GM12878 (cell line): ENCODE data around the gene PRCC. TPM values are rescaled to one million over a fixed set of nuclear protein-coding genes. Genes with fewer than 3 reads are reported as not detected.

ENCODE experiments used
- ATAC-seq: fragments of 200-7000 bp; cut with Tn5 transposase; 3 replicates; pipeline ENCODE4 v1.9.1; 2020; ENCODE audit warnings: mild to moderate bottlenecking, moderate library complexity
- BruUV-seq: library from RNA; stranded (reverse); fragments of 400-500 nt; replicated peaks from 2 replicates; lab custom pipeline; 2021; lab: Mats Ljungman, UMichigan
- CTCF ChIA-PET: fragments of 300-600 bp; sonication (Branson Sonifier 250); formaldehyde crosslinking; extraction: SDS; loops from one replicate; lab custom pipeline; 2021; ENCODE audit warnings: inconsistent platforms; lab: Yijun Ruan, JAX
- POLR2A ChIA-PET: fragments of 350-600 bp; formaldehyde crosslinking; extraction: SDS; loops from one replicate; lab custom pipeline; 2021; ENCODE audit warnings: inconsistent platforms; lab: Charles Lee
- RAD21 ChIA-PET: fragments of 300-600 bp; sonication (Branson Sonifier 250); formaldehyde crosslinking; loops from one replicate; lab custom pipeline; 2023; ENCODE audit warnings: antibody characterized with exemption; ENCODE audit not compliant: unreplicated experiment; lab: Charles Lee
- SMC1A ChIA-PET: fragments of 300-600 bp; sonication (Branson Sonifier 250); formaldehyde crosslinking; loops from one replicate; lab custom pipeline; 2023; ENCODE audit not compliant: unreplicated experiment, uncharacterized antibody; lab: Charles Lee
- DNase-seq: peaks from one replicate; pipeline ENCODE4 v3.0.0-alpha.2; 2011; ENCODE audit warnings: low read depth, low spot score
- FAIRE-seq: peaks from 3 replicates; lab custom pipeline; 2011; peaks lifted over from hg19 to GRCh38; lab: Jason Lieb, UNC
- H2AFZ ChIP-seq: 2 replicates; pipeline ENCODE4 v1.6.0; 2011; ENCODE audit warnings: low read depth, low read length, control low read depth; ENCODE audit not compliant: control insufficient read depth
- H3K27ac ChIP-seq: 2 replicates; pipeline ENCODE4 v1.5.1; 2011; ENCODE audit warnings: control low read depth; ENCODE audit not compliant: control insufficient read depth, insufficient read depth
- H3K27me3 ChIP-seq, 2 experiments: replicated peaks in 1 of 2; 2 replicates each; pipeline versions ENCODE4 v1.6.0 to v1.6.1; 2011; ENCODE audit warnings: low read length in 1 of 2; ENCODE audit not compliant: control insufficient read depth in 2 of 2, insufficient read depth in 2 of 2
- H3K36me3 ChIP-seq, 2 experiments: 2 replicates each; pipeline ENCODE4 v1.5.1; 2011; ENCODE audit warnings: low read length in 1 of 2; ENCODE audit not compliant: control insufficient read depth in 2 of 2, insufficient read depth in 2 of 2
- H3K4me1 ChIP-seq: 2 replicates; pipeline ENCODE4 v1.6.1; 2011; ENCODE audit warnings: mild to moderate bottlenecking, low read length, moderate library complexity, mixed read lengths; ENCODE audit not compliant: control insufficient read depth, insufficient read depth
- H3K4me2 ChIP-seq: 2 replicates; pipeline ENCODE4 v1.6.0; 2011; ENCODE audit warnings: control low read depth; ENCODE audit not compliant: control insufficient read depth, insufficient read depth
- H3K4me3 ChIP-seq: fragments of 200-600 bp; sonication (generic); 2 replicates; pipeline ENCODE4 v1.5.1; 2016
- H3K79me2 ChIP-seq: 2 replicates; pipeline ENCODE4 v1.6.0; 2011; ENCODE audit warnings: low read length; ENCODE audit not compliant: control insufficient read depth, insufficient read depth
- H3K9ac ChIP-seq: 2 replicates; pipeline ENCODE4 v1.8.0; 2011; ENCODE audit warnings: low read length, control low read depth, mixed read lengths; ENCODE audit not compliant: control insufficient read depth, insufficient read depth
- H3K9me3 ChIP-seq: replicated peaks from 3 replicates; pipeline ENCODE4 v1.5.1; 2011; ENCODE audit warnings: mild to moderate bottlenecking, low read length; ENCODE audit not compliant: control insufficient read depth, insufficient read depth
- H4K20me1 ChIP-seq: 2 replicates; pipeline ENCODE4 v1.6.0; 2011; ENCODE audit not compliant: control insufficient read depth, insufficient read depth
- BMI1 ChIP-seq: fragments of 450-650 bp; IDR thresholded peaks from 2 replicates; pipeline ENCODE4 v1.6.1; 2016; ENCODE audit warnings: mild to moderate bottlenecking, moderate library complexity, borderline replicate concordance
- CHD2 ChIP-seq: IDR thresholded peaks from 2 replicates; pipeline ENCODE4 v1.6.1; 2011; ENCODE audit warnings: low read depth, low read length, improper control_type of control experiment, borderline replicate concordance
- CREB1 ChIP-seq: IDR thresholded peaks from 2 replicates; pipeline ENCODE4 v1.6.1; 2012; ENCODE audit warnings: low read depth, mild to moderate bottlenecking, inconsistent platforms
- DPF2 ChIP-seq: fragments of 450-650 bp; IDR thresholded peaks from 2 replicates; pipeline ENCODE4 v1.6.1; 2017; ENCODE audit warnings: mild to moderate bottlenecking
- EGR1 ChIP-seq, 2 experiments: IDR thresholded peaks; 1 replicate in 1 of 2; 2 replicates in 1 of 2; pipeline ENCODE4 v1.6.1; 2011 to 2012; ENCODE audit warnings: low read depth in 2 of 2, low read length in 2 of 2, borderline replicate concordance in 1 of 2, mild to moderate bottlenecking in 1 of 2, moderate library complexity in 1 of 2
- ETV6 ChIP-seq, 2 experiments: fragments of 450-650 bp in 1 of 2; IDR thresholded peaks in 1 of 2; conservative IDR thresholded peaks in 1 of 2; 2 replicates each; pipeline ENCODE4 v1.6.1; 2014; ENCODE audit warnings: antibody characterized with exemption in 1 of 2, borderline replicate concordance in 1 of 2, low read depth in 1 of 2, mild to moderate bottlenecking in 1 of 2, moderate library complexity in 1 of 2
- FOS ChIP-seq: IDR thresholded peaks from 3 replicates; pipeline ENCODE4 v1.6.1; 2011; ENCODE audit warnings: borderline replicate concordance; ENCODE audit not compliant: insufficient read length; ENCODE audit errors: extremely low read depth
- HDGF ChIP-seq: fragments of 450-650 bp; IDR thresholded peaks from 2 replicates; pipeline ENCODE4 v1.6.1; 2016; ENCODE audit warnings: antibody characterized with exemption
- KAT2A ChIP-seq: conservative IDR thresholded peaks from 2 replicates; pipeline ENCODE4 v1.6.1; 2011; ENCODE audit warnings: low read depth, low read length; ENCODE audit not compliant: control insufficient read depth
- LARP7 ChIP-seq: fragments of 450-650 bp; IDR thresholded peaks from 2 replicates; pipeline ENCODE4 v1.6.1; 2017; ENCODE audit warnings: mild to moderate bottlenecking
- NR2F1 ChIP-seq: fragments of 450-650 bp; conservative IDR thresholded peaks from 2 replicates; pipeline ENCODE4 v1.6.1; 2017; ENCODE audit warnings: mild to moderate bottlenecking
- PAX5 ChIP-seq: IDR thresholded peaks from 2 replicates; pipeline ENCODE4 v1.6.1; 2011; ENCODE audit warnings: low read depth, low read length, borderline replicate concordance
- REST ChIP-seq: IDR thresholded peaks from 2 replicates; pipeline ENCODE4 v1.6.1; 2012; ENCODE audit warnings: mild to moderate bottlenecking, low read depth, low read length
- SMARCA5 ChIP-seq: fragments of 450-650 bp; IDR thresholded peaks from 2 replicates; pipeline ENCODE4 v1.6.1; 2017; ENCODE audit warnings: mild to moderate bottlenecking
- STAT3 ChIP-seq: IDR thresholded peaks from 2 replicates; pipeline ENCODE4 v1.6.1; 2011; ENCODE audit warnings: low read depth, low read length, improper control_type of control experiment
- TAF1 ChIP-seq: IDR thresholded peaks from 2 replicates; pipeline ENCODE4 v1.6.1; 2011; ENCODE audit warnings: mild to moderate bottlenecking, low read depth, low read length, borderline replicate concordance
- TCF7 ChIP-seq: IDR thresholded peaks from 2 replicates; pipeline ENCODE4 v1.6.1; 2014; ENCODE audit warnings: antibody characterized with exemption, borderline replicate concordance
- USF1 ChIP-seq: IDR thresholded peaks from 2 replicates; pipeline ENCODE4 v1.6.1; 2011; ENCODE audit warnings: borderline replicate concordance, low read depth, mild to moderate bottlenecking, moderate library complexity, mixed read lengths, low read length; ENCODE audit not compliant: insufficient read depth; ENCODE audit errors: extremely low read length
- ZNF384 ChIP-seq: IDR thresholded peaks from 2 replicates; pipeline ENCODE4 v1.6.1; 2012; ENCODE audit warnings: low read depth, mild to moderate bottlenecking, low read length, improper control_type of control experiment, borderline replicate concordance
- WGBS: methylation state at CpG from one replicate; pipeline ENCODE4 v1.1.6; 2016; ENCODE audit warnings: low lambda C conversion rate; ENCODE audit not compliant: insufficient replicate concordance, insufficient coverage; ENCODE audit errors: missing lambda C conversion rate; 5-methylcytosine and 5-hydroxymethylcytosine counted together
- in situ Hi-C: fragments of 300-500 bp; cut with MboI; formaldehyde crosslinking; loops from 9 replicates; pipeline ENCODE4 v1.14.3; 2018; ENCODE audit warnings: mixed read lengths
- intact Hi-C: fragments of 100-400 bp; cut with micrococcal nuclease; formaldehyde crosslinking; loops from one replicate; pipeline ENCODE4 v1.14.2; 2022; ENCODE audit not compliant: unreplicated experiment
- polyA plus RNA-seq, 11 experiments: library from polyadenylated mRNA; depleted of rRNA in 4 of 11; unstranded in 6 of 11; stranded (reverse) in 5 of 11; fragments of >200 nt; fragmentation: Nextera tagmentation in 4 of 11; fragmentation: Illumina TruSeq in 1 of 11; extraction: Ambion mirVana in 4 of 11; extraction: Trizol in 1 of 11; gene quantifications; 1 replicate in 1 of 11; 2 replicates in 10 of 11; pipeline versions ENCODE4 v1.2.1 to v1.2.3, GENCODE V29; 2011 to 2016; ENCODE audit warnings: inconsistent platforms in 2 of 11, missing spikeins in 2 of 11, low read depth in 1 of 11
- total RNA-seq, 4 experiments: library from RNA; depleted of rRNA in 3 of 4; stranded (reverse); fragments of >200 nt in 3 of 4; fragmentation: Illumina TruSeq in 1 of 4; extraction: Trizol in 1 of 4; gene quantifications; 2 replicates each; pipeline versions ENCODE4 v1.2.1 to v1.2.3, GENCODE V29; 2013 to 2021

PRCC gene
- total and polyA plus RNA-seq, 10 of the 15 experiments (the other 5 are each of a cell fraction or from before 2014, with no cell fraction given): 23.8 to 132 (median 63.1) TPM

GRCh38 chr1:156721131-156721530 lies 46.2 kb upstream of the PRCC start (continued):
- TF ChIP-seq REST (no peak), BMI1 (no peak)

GRCh38 chr1:156721535-156721934 lies 45.8 kb upstream of the PRCC start:
- 29% methylated on average over 4 of the region's 4 CpGs for WGBS
- DNase-seq (no peak), ATAC-seq (peak; percentile 58), FAIRE-seq (no peak)
- Histone ChIP-seq H3K36me3 (peaks cover 16 to 39% of the 10 kb centered on the region in 2 experiments), H3K9ac (peak overlapping the region; percentile 15; the same call in 1 of the 2 replicates), H3K4me3 (no peak overlapping the region), H4K20me1 (peaks cover 7% of the 10 kb centered on the region), H3K9me3 (no peaks in the 10 kb centered on the region), H3K79me2 (peaks cover 51% of the 10 kb centered on the region), H3K27ac (peak overlapping the region; percentile 72), H3K4me2 (no peak overlapping the region), H3K4me1 (peaks cover 16% of the 10 kb centered on the region), H3K27me3 (no peaks in the 10 kb centered on the region), H2AFZ (no peak overlapping the region)
- ChIA-PET CTCF (interaction anchor here (0.6 to 11.2 kb wide), 16 partner anchors 9 to 169 kb away, joined by 3 to 433 read pairs (median 5); partner anchors contain the start of genes CRABP2, NAXE and NTRK1), RAD21 (interaction anchor here (0.5 to 1.7 kb wide), 11 partner anchors 14 to 319 kb away, joined by 3 to 16 read pairs (median 4); partner anchors contain the start of gene MRPL24), SMC1A (interaction anchor here (0.7 to 10.0 kb wide), 7 partner anchors 9 to 139 kb away, joined by 3 to 168 read pairs (median 4); partner anchors contain the start of gene NTRK1), POLR2A (interaction anchor here (0.6 to 0.8 kb wide), 2 partner anchors 8 to 213 kb away, joined by 3 to 4 read pairs; no protein-coding TSS in a partner anchor)
- intact Hi-C loops: loop anchor here (10.0 kb wide), 2 partner anchors 57 to 97 kb away; no protein-coding TSS in a partner anchor
- BruUV-seq: no TSS peak
- in situ Hi-C loops: no loop called here
- TF ChIP-seq CHD2 (no peak), ETV6 (conservative IDR thresholded peaks at IDR 0.05 in 1 of 2, IDR thresholded peaks at IDR 0.05 in 1 of 2; ENCODE audit: borderline replicate concordance in 1 of 2, low read depth in 1 of 2) (no peak), TAF1 (no peak), EGR1 (IDR thresholded peaks at IDR 0.05; ENCODE audit: borderline replicate concordance in 1 of 2, low read depth in 2 of 2, low read length in 2 of 2) (no peak), SMARCA5 (no peak), CREB1 (no peak), ZNF384 (no peak), TCF7 (no peak), PAX5 (no peak), KAT2A (no peak), FOS (no peak), LARP7 (no peak), STAT3 (no peak), NR2F1 (no peak), USF1 (peak; percentile 11), DPF2 (no peak), HDGF (peak; percentile 19; the same call in 1 of the 2 replicates)
